DOHH2 (cell line): ENCODE data around the gene AP1G2.

ENCODE experiments used
- CTCF ChIP-seq: fragments of 200-600 bp; sonication (generic); IDR thresholded peaks from one replicate; pipeline ENCODE4 v1.5.1; 2014; ENCODE audit warnings: antibody characterized with exemption, mild to moderate bottlenecking, low read depth, low read length; ENCODE audit not compliant: poor library complexity, severe bottlenecking
- EZH2phosphoT487 ChIP-seq: fragments of 200-600 bp; sonication (generic); IDR thresholded peaks from 2 replicates; pipeline ENCODE4 v1.6.1; 2017; ENCODE audit warnings: borderline replicate concordance, mild to moderate bottlenecking, antibody characterized with exemption, low read length, moderate library complexity, mixed read lengths

DNA sequence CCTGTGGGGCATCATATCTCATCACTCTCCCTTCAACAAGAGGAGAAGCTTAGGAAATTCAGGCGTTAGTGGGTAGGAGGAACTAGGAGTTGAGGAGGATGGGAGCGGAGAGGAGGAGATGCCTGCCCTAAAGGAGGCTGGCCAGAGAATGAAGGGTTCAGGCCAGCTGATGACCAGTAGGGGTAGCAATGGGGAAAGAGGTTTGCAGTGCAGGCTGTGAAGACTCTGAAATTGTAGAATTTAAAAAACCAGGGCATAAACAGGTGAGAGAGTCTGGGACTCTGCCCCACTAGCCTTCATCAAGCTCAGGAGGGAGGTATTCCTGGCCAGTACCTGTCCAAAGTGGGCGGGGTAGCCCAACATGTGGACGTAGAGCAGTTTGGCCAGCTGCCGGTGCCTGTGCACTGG is 809 bp downstream of the AP1G2 start:
- TF ChIP-seq CTCF (peak; percentile 8), EZH2phosphoT487 (no peak)
